OCI-LY3 (cell line): ENCODE results near the gene NID1.

Experiments
- EZH2phosphoT487 ChIP-seq: fragments of 200-600 bp; shearing (Covaris generic); IDR thresholded peaks from 2 replicates; pipeline ENCODE4 v1.6.1; 2018; ENCODE audit warnings: antibody characterized with exemption, mixed run types, low read depth
- TF ChIP-seq, protein P1 (sequence below): fragments of 200-600, 300-600 bp; sonication (generic); IDR thresholded peaks from 2 replicates; pipeline ENCODE4 v1.5.1; 2014; ENCODE audit warnings: antibody characterized with exemption, low read length, low read depth

DNA sequence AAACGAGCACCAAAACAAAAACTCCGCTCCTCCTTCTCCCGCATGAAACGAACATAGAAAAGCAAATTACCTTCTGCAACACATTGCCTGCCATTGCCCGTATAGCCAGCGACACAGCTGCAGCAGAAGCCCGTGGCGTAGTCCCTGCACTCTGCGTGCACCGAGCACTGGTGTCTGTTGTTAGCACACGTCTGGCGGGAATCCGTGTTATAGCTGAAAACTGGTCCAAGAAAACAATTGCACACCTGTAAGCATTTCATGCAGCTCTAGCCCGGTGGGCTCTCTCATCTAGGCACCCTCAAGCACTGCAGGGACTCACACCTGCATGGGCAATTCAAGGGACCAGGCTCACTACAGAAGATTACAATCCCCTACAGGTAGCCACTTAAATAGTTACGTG is 26.9 kb downstream of the NID1 start:
- TF ChIP-seq, protein P1, sequence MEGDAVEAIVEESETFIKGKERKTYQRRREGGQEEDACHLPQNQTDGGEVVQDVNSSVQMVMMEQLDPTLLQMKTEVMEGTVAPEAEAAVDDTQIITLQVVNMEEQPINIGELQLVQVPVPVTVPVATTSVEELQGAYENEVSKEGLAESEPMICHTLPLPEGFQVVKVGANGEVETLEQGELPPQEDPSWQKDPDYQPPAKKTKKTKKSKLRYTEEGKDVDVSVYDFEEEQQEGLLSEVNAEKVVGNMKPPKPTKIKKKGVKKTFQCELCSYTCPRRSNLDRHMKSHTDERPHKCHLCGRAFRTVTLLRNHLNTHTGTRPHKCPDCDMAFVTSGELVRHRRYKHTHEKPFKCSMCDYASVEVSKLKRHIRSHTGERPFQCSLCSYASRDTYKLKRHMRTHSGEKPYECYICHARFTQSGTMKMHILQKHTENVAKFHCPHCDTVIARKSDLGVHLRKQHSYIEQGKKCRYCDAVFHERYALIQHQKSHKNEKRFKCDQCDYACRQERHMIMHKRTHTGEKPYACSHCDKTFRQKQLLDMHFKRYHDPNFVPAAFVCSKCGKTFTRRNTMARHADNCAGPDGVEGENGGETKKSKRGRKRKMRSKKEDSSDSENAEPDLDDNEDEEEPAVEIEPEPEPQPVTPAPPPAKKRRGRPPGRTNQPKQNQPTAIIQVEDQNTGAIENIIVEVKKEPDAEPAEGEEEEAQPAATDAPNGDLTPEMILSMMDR: no peak
- no peak for TF ChIP-seq EZH2phosphoT487
